ENCODE results near the gene CD1E. TPM values are rescaled to one million over a fixed set of nuclear protein-coding genes. Genes with fewer than 3 reads are reported as not detected.

Gene CD1E
- polyA plus RNA-seq, 1 experiment: not detected

- CTCF ChIA-PET: interaction anchor here (1.0 kb wide), 2 partner anchors 10 to 31 kb away, joined by 3 to 4 read pairs; no protein-coding TSS in a partner anchor
- no peaks in the 10 kb centered on the region for H3K36me3 ChIP-seq (ENCODE audit: control insufficient read depth, insufficient read depth, low read length)
- TF ChIP-seq CTCF (IDR thresholded peaks at IDR 0.05; ENCODE audit: insufficient read depth, low read depth, low read length): no peak
- DNase-seq (ENCODE audit: low read depth): no peak
- POLR2A ChIA-PET: no interaction called here
- H3K27me3 ChIP-seq (ENCODE audit: control insufficient read depth, insufficient read depth, low read length): no peaks in the 10 kb centered on the region
- no peak overlapping the region for H3K4me3 ChIP-seq (ENCODE audit: low read depth, low read length)
These were observed 37.4 kb downstream of the CD1E start for GRCh38 chr1:158391099-158391498.

GRCh38 chr1:158393476-158393875 is 39.8 kb downstream of the CD1E start:
- Histone ChIP-seq H3K36me3 (ENCODE audit: control insufficient read depth, insufficient read depth, low read length) (no peaks in the 10 kb centered on the region), H3K4me3 (ENCODE audit: low read depth, low read length) (no peak overlapping the region), H3K27me3 (ENCODE audit: control insufficient read depth, insufficient read depth, low read length) (no peaks in the 10 kb centered on the region)
- no peak for TF ChIP-seq CTCF (IDR thresholded peaks at IDR 0.05; ENCODE audit: insufficient read depth, low read depth, low read length)
- ChIA-PET POLR2A (no interaction called here), CTCF (no interaction called here)
- no peak for DNase-seq (ENCODE audit: low read depth)

DNA sequence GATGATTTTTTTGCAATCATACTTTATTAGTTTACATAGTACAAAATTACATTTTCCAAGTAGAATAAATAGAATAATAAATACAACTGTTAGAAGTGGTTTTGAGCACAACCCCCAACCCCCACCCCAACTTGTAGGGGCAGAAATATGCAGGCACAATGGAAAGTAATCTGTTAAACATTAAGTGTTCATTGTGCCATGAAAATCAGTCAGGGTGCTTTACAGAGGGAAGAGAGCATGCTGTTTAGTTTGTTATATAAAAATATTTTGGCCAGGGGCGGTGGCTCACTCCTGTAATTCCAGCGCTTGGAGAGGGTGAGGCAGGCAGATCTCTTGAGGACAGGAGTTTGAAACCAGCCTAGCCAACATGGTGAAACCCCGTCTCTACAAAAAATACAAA is 43.0 kb downstream of the CD1E start:
- H3K4me3 ChIP-seq (ENCODE audit: low read depth, low read length): no peak overlapping the region
- no peak for DNase-seq (ENCODE audit: low read depth)
- no peak for TF ChIP-seq CTCF (IDR thresholded peaks at IDR 0.05; ENCODE audit: insufficient read depth, low read depth, low read length)
- CTCF ChIA-PET: no interaction called here
- H3K27me3 ChIP-seq (ENCODE audit: control insufficient read depth, insufficient read depth, low read length): no peaks in the 10 kb centered on the region
- no peaks in the 10 kb centered on the region for H3K36me3 ChIP-seq (ENCODE audit: control insufficient read depth, insufficient read depth, low read length)
- POLR2A ChIA-PET: no interaction called here

DNA sequence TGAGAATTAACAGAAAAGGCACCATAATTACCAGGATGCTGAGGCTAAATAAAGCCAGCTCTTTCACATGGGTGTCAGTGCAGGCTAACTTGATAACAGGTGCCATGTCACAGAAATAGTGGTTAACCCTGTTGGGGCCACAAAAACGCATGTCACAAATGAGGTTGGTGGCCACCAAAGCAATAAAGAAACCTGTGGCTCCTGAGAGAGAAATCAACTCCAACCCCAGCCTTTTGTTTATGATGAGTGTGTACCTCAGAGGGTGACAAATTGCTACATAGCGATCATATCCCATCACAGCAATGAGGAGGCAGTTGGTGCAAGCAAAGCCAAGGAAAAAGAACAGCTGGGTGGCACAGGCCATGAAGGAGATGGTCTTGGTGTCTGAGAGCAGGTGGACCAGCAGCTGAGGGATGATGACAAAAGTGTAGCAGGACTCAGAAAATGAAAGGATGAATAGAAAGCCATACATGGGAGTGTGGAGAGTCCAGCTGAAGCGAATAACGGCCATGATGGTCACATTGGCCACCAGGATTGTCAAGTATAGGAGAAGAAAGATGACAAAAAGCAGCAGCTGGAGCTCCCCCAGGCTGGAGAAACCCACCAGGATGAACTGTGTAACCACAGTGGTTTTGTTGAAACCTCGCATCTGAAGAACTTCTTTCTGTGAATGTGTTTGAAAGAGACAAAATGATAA is 45.3 kb downstream of the CD1E start, which contains the start of gene OR10T2:
Gene OR10T2, minus strand, starts transcription at position 649 of the 697 bp plus-strand sequence. Its CDS starts 0 bp downstream, at position 649.
- DNase-seq (ENCODE audit: low read depth): no peak
- ChIA-PET CTCF (no interaction called here), POLR2A (no interaction called here)
- Histone ChIP-seq H3K27me3 (ENCODE audit: control insufficient read depth, insufficient read depth, low read length) (no peaks in the 10 kb centered on the region), H3K36me3 (ENCODE audit: control insufficient read depth, insufficient read depth, low read length) (no peaks in the 10 kb centered on the region), H3K4me3 (ENCODE audit: low read depth, low read length) (no peak within 1 kb of the TSS)
- no peak for TF ChIP-seq CTCF (IDR thresholded peaks at IDR 0.05; ENCODE audit: insufficient read depth, low read depth, low read length)

- no peaks in the 10 kb centered on the region for H3K36me3 ChIP-seq (ENCODE audit: control insufficient read depth, insufficient read depth, low read length)
- H3K27me3 ChIP-seq (ENCODE audit: control insufficient read depth, insufficient read depth, low read length): no peaks in the 10 kb centered on the region
- TF ChIP-seq CTCF (IDR thresholded peaks at IDR 0.05; ENCODE audit: insufficient read depth, low read depth, low read length): no peak
- no peak for DNase-seq (ENCODE audit: low read depth)
- ChIA-PET CTCF (interaction anchor here (0.8 kb wide), 1 partner anchor 10 kb away, joined by 4 read pairs; no protein-coding TSS in a partner anchor), POLR2A (no interaction called here)
- no peak overlapping the region for H3K4me3 ChIP-seq (ENCODE audit: low read depth, low read length)
These were observed 47.2 kb downstream of the CD1E start for GRCh38 chr1:158400871-158401270.
